K562 treated with DMSO at 1 percent for 12 hours (cell line): Measurements from ENCODE around the gene SIRPD. TPM values are rescaled to one million over a fixed set of nuclear protein-coding genes. Genes with fewer than 3 reads are reported as not detected.

Experiments used
- total RNA-seq: library from RNA; unstranded; fragments of 300-600 nt; gene quantifications from 2 replicates; pipeline ENCODE4 v1.2.3, GENCODE V29; 2022; ENCODE audit not compliant: insufficient read depth

Gene SIRPD
- not detected in 2 replicates for total RNA-seq

GRCh38 chr20:1557605-1558004 is at the start of gene SIRPD:
SIRPD (minus strand) TSS chr20:1557705; CDS start chr20:1557653, 52 bp downstream.

GRCh38 chr20:1491281-1491840 is 66.1 kb downstream of the SIRPD start, which contains the start of gene SIRPB2:
SIRPB2 (minus strand) TSS chr20:1491420; CDS start chr20:1491359, 61 bp downstream.

Other genes with a start within 250 kb of the SIRPD start
- 2.2 and 3.1 TPM in 2 replicates for gene SDCBP2, start 228.6 kb downstream of the SIRPD start, total RNA-seq
- gene FKBP1A, start 164.7 kb downstream of the SIRPD start, total RNA-seq, result 137 and 235 TPM in 2 replicates
- 50.9 and 74.1 TPM in 2 replicates for gene NSFL1C, start 90.9 kb downstream of the SIRPD start, total RNA-seq
- not detected in 2 replicates for gene SIRPB2, start 66.3 kb downstream of the SIRPD start, total RNA-seq
- gene SIRPB1, start 62.3 kb upstream of the SIRPD start, total RNA-seq, result not detected in 2 replicates
- gene SIRPG, start 100.1 kb upstream of the SIRPD start, total RNA-seq, result not detected in 2 replicates